Measurements from ENCODE around the gene PHF2.
"Not testable (repeated sequence)": the region's sequence is repeated elsewhere in the genome, so short reads cannot be mapped to it uniquely, and the experiment has no call there.

The PHF2 gene

GRCh38 chr9:93662952-93663572 is 86.7 kb downstream of the PHF2 start:
- H3K4me3 ChIP-seq (ENCODE audit: low read depth, low read length), result no peak overlapping the region
- no peak for TF ChIP-seq CTCF (IDR thresholded peaks at IDR 0.05; ENCODE audit: low read depth, low read length)

- no peak for TF ChIP-seq CTCF (IDR thresholded peaks at IDR 0.05; ENCODE audit: low read depth, low read length)
- no peak overlapping the region for H3K4me3 ChIP-seq (ENCODE audit: low read depth, low read length)
Observed at GRCh38 chr9:93663877-93664548, 87.6 kb downstream of the PHF2 start.

DNA sequence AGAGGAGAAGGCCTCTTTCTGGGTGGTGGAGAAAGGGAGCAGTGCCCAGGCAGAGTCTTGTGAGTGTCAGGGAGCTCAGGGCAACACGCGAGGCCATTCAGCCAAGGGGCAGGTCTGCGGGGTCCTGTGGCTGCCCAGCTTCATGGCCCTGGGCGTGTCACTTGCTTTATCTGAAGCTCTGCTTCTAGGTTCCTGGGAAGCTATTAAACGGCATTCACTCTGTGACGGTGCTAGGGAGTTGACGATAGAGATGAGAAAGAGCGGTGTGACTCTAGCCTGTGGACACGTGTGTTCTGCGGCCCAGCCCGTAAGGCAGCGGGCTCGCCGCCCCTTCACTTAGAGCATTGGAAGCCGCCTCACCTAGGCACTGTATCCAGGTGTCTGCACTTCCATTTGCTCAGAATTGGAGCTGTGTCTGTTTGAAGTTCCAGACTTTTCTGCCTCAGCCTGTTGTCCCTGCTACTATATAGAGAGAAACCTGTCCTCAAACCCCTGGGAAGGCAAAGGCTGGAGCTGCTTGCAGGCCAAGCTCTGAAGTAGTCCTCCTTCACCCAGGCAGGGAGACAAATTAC is 88.3 kb downstream of the PHF2 start:
- TF ChIP-seq CTCF (IDR thresholded peaks at IDR 0.05; ENCODE audit: low read depth, low read length), result no peak
- no peak overlapping the region for H3K4me3 ChIP-seq (ENCODE audit: low read depth, low read length)

GRCh38 chr9:93665128-93665636 is 88.8 kb downstream of the PHF2 start:
- H3K4me3 ChIP-seq (ENCODE audit: low read depth, low read length), result no peak overlapping the region

GRCh38 chr9:93665637-93666438 is 89.5 kb downstream of the PHF2 start:
- H3K4me3 ChIP-seq (ENCODE audit: low read depth, low read length), result no peak overlapping the region
- TF ChIP-seq CTCF (IDR thresholded peaks at IDR 0.05; ENCODE audit: low read depth, low read length), result no peak

More at GRCh38 chr9:93665128-93665636, 88.8 kb downstream of the PHF2 start:
- TF ChIP-seq CTCF (IDR thresholded peaks at IDR 0.05; ENCODE audit: low read depth, low read length), result no peak

GRCh38 chr9:93666439-93666784 is 90.0 kb downstream of the PHF2 start:
- H3K4me3 ChIP-seq (ENCODE audit: low read depth, low read length), result not testable (repeated sequence)

GRCh38 chr9:93667006-93667405 is 90.6 kb downstream of the PHF2 start:
- no peak for TF ChIP-seq CTCF (IDR thresholded peaks at IDR 0.05; ENCODE audit: low read depth, low read length)
- H3K4me3 ChIP-seq (ENCODE audit: low read depth, low read length), result no peak overlapping the region
